ENCODE measurements around the gene ADIPOQ. TPM values are rescaled to one million over a fixed set of nuclear protein-coding genes. Genes with fewer than 3 reads are reported as not detected.
"Not testable (repeated sequence)": the region's sequence is repeated elsewhere in the genome, so short reads cannot be mapped to it uniquely, and the experiment has no call there.

The ADIPOQ gene
- total and polyA plus RNA-seq, 7 donors = 0.54 to 53.5 (median 1.3) TPM; not detected in 1

GRCh38 chr3:186890911-186891310 lies 48.4 kb downstream of the ADIPOQ start:
- Histone ChIP-seq H3K27me3 (no peaks in the 10 kb centered on the region), H3K9me3 (no peaks in the 10 kb centered on the region), H3K27ac (no peak overlapping the region), H3K36me3 (no peaks in the 10 kb centered on the region), H3K4me1 (no peaks in the 10 kb centered on the region), H3K4me3 (no peak overlapping the region)
- TF ChIP-seq POLR2A (IDR thresholded peaks at IDR 0.05) (no peak), POLR2AphosphoS5 (IDR thresholded peaks at IDR 0.05) (no peak), EP300 (IDR thresholded peaks at IDR 0.05) (no peak)
- TF ChIP-seq, protein P1, sequence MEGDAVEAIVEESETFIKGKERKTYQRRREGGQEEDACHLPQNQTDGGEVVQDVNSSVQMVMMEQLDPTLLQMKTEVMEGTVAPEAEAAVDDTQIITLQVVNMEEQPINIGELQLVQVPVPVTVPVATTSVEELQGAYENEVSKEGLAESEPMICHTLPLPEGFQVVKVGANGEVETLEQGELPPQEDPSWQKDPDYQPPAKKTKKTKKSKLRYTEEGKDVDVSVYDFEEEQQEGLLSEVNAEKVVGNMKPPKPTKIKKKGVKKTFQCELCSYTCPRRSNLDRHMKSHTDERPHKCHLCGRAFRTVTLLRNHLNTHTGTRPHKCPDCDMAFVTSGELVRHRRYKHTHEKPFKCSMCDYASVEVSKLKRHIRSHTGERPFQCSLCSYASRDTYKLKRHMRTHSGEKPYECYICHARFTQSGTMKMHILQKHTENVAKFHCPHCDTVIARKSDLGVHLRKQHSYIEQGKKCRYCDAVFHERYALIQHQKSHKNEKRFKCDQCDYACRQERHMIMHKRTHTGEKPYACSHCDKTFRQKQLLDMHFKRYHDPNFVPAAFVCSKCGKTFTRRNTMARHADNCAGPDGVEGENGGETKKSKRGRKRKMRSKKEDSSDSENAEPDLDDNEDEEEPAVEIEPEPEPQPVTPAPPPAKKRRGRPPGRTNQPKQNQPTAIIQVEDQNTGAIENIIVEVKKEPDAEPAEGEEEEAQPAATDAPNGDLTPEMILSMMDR (IDR thresholded peaks at IDR 0.05) = no peak
- intact Hi-C loops (cut with DNase I) = no loop called here
- DNase-seq = no peak

GRCh38 chr3:186893071-186893470 lies 50.6 kb downstream of the ADIPOQ start:
- H3K4me3 ChIP-seq; H3K27me3 ChIP-seq; H3K9me3 ChIP-seq; H3K27ac ChIP-seq; intact Hi-C loops (cut with DNase I); DNase-seq; H3K4me1 ChIP-seq; H3K36me3 ChIP-seq: not testable (repeated sequence)
- no CpG with 5 or more reads among the region's 2 CpGs for WGBS, 2 donors

DNA sequence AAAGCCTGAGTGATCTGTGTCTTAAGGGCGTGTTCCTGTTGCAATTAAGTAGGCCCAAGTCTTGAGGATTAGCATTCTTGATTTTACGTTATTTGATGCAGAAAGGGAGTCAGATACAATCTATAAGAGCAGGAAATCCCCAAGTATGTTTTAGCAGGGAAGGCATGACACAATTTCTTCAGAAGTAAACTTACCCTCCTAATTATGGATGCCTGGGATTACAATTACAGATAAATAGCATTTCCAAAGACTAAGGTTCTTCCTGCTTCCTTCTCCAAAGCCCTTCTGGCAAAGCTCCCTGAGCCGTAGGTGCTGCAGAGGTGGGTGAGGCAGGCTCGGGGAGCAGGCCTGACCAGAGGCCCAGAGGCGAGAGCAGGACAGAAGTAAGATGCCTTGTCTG lies 52.9 kb downstream of the ADIPOQ start:
- no peaks in the 10 kb centered on the region for H3K36me3 ChIP-seq
- 76 to 88% methylated on average over 5 of the region's 5 CpGs for WGBS, 2 donors
- H3K27me3 ChIP-seq = no peaks in the 10 kb centered on the region
- intact Hi-C loops (cut with DNase I) = no loop called here
- no peak for TF ChIP-seq POLR2AphosphoS5 (IDR thresholded peaks at IDR 0.05)
- no peak for TF ChIP-seq EP300 (IDR thresholded peaks at IDR 0.05)
- TF ChIP-seq, protein P1 (IDR thresholded peaks at IDR 0.05) = no peak
- no peak for TF ChIP-seq POLR2A (IDR thresholded peaks at IDR 0.05)
- no peak overlapping the region for H3K4me3 ChIP-seq
- H3K9me3 ChIP-seq = no peaks in the 10 kb centered on the region
- no peak for DNase-seq
- H3K4me1 ChIP-seq = no peaks in the 10 kb centered on the region
- no peak overlapping the region for H3K27ac ChIP-seq

DNA sequence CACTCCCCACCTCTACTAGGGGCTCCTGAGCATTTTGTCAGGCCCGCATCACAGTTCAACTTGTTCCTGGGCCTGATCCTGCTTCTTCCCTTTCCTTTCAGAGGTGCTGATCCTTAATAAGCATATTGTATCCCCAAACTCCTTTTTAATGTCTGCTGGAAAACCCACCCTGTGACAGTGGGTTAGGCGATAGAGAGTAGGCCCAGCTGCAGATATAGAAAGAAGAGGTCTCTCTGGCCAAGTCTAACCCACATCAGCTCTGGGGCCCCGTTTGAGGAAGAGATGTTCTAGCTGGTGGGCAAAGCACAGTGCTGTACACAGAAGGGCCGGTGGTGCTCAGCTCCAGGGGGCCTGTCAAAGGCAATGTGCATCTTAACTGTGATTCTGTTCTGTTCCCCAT lies 53.5 kb downstream of the ADIPOQ start:
- Histone ChIP-seq H3K4me1 (no peaks in the 10 kb centered on the region), H3K9me3 (no peaks in the 10 kb centered on the region), H3K27me3 (no peaks in the 10 kb centered on the region), H3K36me3 (no peaks in the 10 kb centered on the region), H3K27ac (no peak overlapping the region), H3K4me3 (no peak overlapping the region)
- TF ChIP-seq EP300 (IDR thresholded peaks at IDR 0.05) = no peak
- no peak for TF ChIP-seq POLR2A (IDR thresholded peaks at IDR 0.05)
- TF ChIP-seq POLR2AphosphoS5 (IDR thresholded peaks at IDR 0.05) = no peak
- TF ChIP-seq, protein P1 (IDR thresholded peaks at IDR 0.05) = no peak
- intact Hi-C loops (cut with DNase I) = no loop called here
- DNase-seq = no peak
- WGBS, 2 donors = 90 to 97% methylated on average over 4 of the region's 4 CpGs

- no peaks in the 10 kb centered on the region for H3K4me1 ChIP-seq
- no peak overlapping the region for H3K4me3 ChIP-seq
- no peaks in the 10 kb centered on the region for H3K9me3 ChIP-seq
- no peaks in the 10 kb centered on the region for H3K36me3 ChIP-seq
- H3K27ac ChIP-seq = no peak overlapping the region
- WGBS, 2 donors = 80 to 85% methylated on average over 4 of the region's 4 CpGs
- intact Hi-C loops (cut with DNase I) = no loop called here
- no peaks in the 10 kb centered on the region for H3K27me3 ChIP-seq
- no peak for DNase-seq
- TF ChIP-seq POLR2A (IDR thresholded peaks at IDR 0.05) (no peak), POLR2AphosphoS5 (IDR thresholded peaks at IDR 0.05) (no peak), EP300 (IDR thresholded peaks at IDR 0.05) (no peak)
- TF ChIP-seq, protein P1 (IDR thresholded peaks at IDR 0.05) = no peak
Observed at GRCh38 chr3:186896875-186897274, 54.4 kb downstream of the ADIPOQ start.

Measured in sigmoid colon (tissue), 7 donors.